K562 (cell line): ENCODE data around the gene ZNF286A. TPM values are rescaled to one million over a fixed set of nuclear protein-coding genes. Genes with fewer than 3 reads are reported as not detected.

Experiments
- ATAC-seq: fragments of 200-7000 bp; cut with Tn5 transposase; 3 replicates; pipeline ENCODE4 v1.9.1; 2020; ENCODE audit warnings: moderate library complexity
- BruUV-seq: library from RNA; stranded (reverse); fragments of 400-500 nt; replicated peaks from 2 replicates; lab custom pipeline; 2021; lab: Mats Ljungman, UMichigan
- CTCF ChIA-PET: fragments of 300-600 bp; formaldehyde crosslinking; extraction: SDS; loops from one replicate; lab custom pipeline; 2021; ENCODE audit warnings: low intra/inter-chr PET ratio; lab: Yijun Ruan, JAX
- POLR2A ChIA-PET: fragments of 300-600, 350-650 bp; sonication (Branson Sonifier 250); formaldehyde crosslinking; extraction: SDS; loops from one replicate; lab custom pipeline; 2021; ENCODE audit warnings: antibody characterized with exemption, inconsistent platforms; lab: Yijun Ruan, JAX
- DNase-seq, 4 experiments: peaks; one replicate each; pipeline versions ENCODE4 v3.0.0 to v3.0.0-alpha.2; 2011 to 2018; ENCODE audit warnings: low spot score in 3 of 4, mixed read lengths in 3 of 4; ENCODE audit errors: extremely low read depth in 1 of 4
- FAIRE-seq: peaks from 2 replicates; lab custom pipeline; 2011; peaks lifted over from hg19 to GRCh38; lab: Jason Lieb, UNC
- H2AFZ ChIP-seq: 2 replicates; pipeline ENCODE4 v1.6.0; 2011; ENCODE audit warnings: low read depth, low read length, control low read depth, inconsistent platforms
- H3K27ac ChIP-seq: fragments of 200-600 bp; 3 replicates; pipeline ENCODE4 v1.8.0; 2011; ENCODE audit warnings: low read depth, mild to moderate bottlenecking, control low read depth, inconsistent platforms, low read length, moderate library complexity, mixed read lengths; ENCODE audit errors: extremely low read depth
- H3K27me3 ChIP-seq, 2 experiments: fragments of 300-600 bp in 1 of 2; 2 replicates in 1 of 2; 3 replicates in 1 of 2; pipeline versions ENCODE4 v1.6.0 to v1.8.0; 2011; ENCODE audit warnings: inconsistent platforms in 2 of 2, low read length in 2 of 2, mild to moderate bottlenecking in 1 of 2, mixed read lengths in 1 of 2, moderate library complexity in 1 of 2; ENCODE audit not compliant: control insufficient read depth in 2 of 2, insufficient read depth in 2 of 2
- H3K36me3 ChIP-seq: fragments of 300-600 bp; 3 replicates; pipeline ENCODE4 v1.8.0; 2011; ENCODE audit warnings: mild to moderate bottlenecking, low read length, inconsistent platforms; ENCODE audit not compliant: control insufficient read depth, insufficient read depth
- H3K4me1 ChIP-seq, 2 experiments: fragments of 200-600 bp in 1 of 2; replicated peaks in 1 of 2; 2 replicates in 1 of 2; 3 replicates in 1 of 2; pipeline versions ENCODE4 v1.5.1 to v1.8.0; 2011; ENCODE audit warnings: inconsistent platforms in 2 of 2, low read length in 2 of 2, mild to moderate bottlenecking in 1 of 2, mixed read lengths in 1 of 2, moderate library complexity in 1 of 2; ENCODE audit not compliant: control insufficient read depth in 2 of 2, insufficient read depth in 2 of 2
- H3K4me2 ChIP-seq: 2 replicates; pipeline ENCODE4 v1.6.1; 2011; ENCODE audit warnings: low read length, control low read depth, inconsistent platforms, mixed read lengths; ENCODE audit not compliant: insufficient read depth
- H3K4me3 ChIP-seq: fragments of 200-600 bp; sonication (generic), shearing (Covaris generic); 2 replicates; pipeline ENCODE4 v1.5.1; 2016; ENCODE audit warnings: control low read depth, inconsistent platforms
- H3K79me2 ChIP-seq: fragments of 200-600 bp; 3 replicates; pipeline ENCODE4 v1.8.0; 2011; ENCODE audit warnings: low read length, inconsistent platforms; ENCODE audit not compliant: control insufficient read depth, insufficient read depth
- H3K9ac ChIP-seq, 2 experiments: 2 replicates each; pipeline versions ENCODE4 v1.6.0 to v1.6.1; 2011; ENCODE audit warnings: low read depth in 2 of 2, low read length in 2 of 2, control low read depth in 1 of 2, inconsistent platforms in 1 of 2, mild to moderate bottlenecking in 1 of 2, mixed read lengths in 1 of 2; ENCODE audit not compliant: insufficient read depth in 1 of 2
- H3K9me1 ChIP-seq: one replicate; pipeline ENCODE4 v1.6.0; 2011; ENCODE audit warnings: inconsistent platforms, mild to moderate bottlenecking, low read length, moderate library complexity; ENCODE audit not compliant: control insufficient read depth, insufficient read depth
- H3K9me3 ChIP-seq: replicated peaks from 2 replicates; pipeline ENCODE4 v1.5.1; 2011; ENCODE audit warnings: low read depth, low read length, inconsistent platforms; ENCODE audit not compliant: control insufficient read depth, insufficient read depth
- H4K20me1 ChIP-seq: replicated peaks from 2 replicates; pipeline ENCODE4 v1.6.1; 2011; ENCODE audit warnings: low read length, inconsistent platforms, mixed read lengths; ENCODE audit not compliant: control insufficient read depth, insufficient read depth
- ARNT ChIP-seq, 2 experiments: fragments of 450-650 bp; IDR thresholded peaks; 2 replicates each; pipeline ENCODE4 v1.6.1; 2016; ENCODE audit warnings: mild to moderate bottlenecking in 1 of 2
- BHLHE40 ChIP-seq: IDR thresholded peaks from 2 replicates; pipeline ENCODE4 v1.6.1; 2011; ENCODE audit warnings: low read length, improper control_type of control experiment
- BMI1 ChIP-seq: fragments of 150-350 bp; IDR thresholded peaks from 2 replicates; pipeline ENCODE4 v1.6.1; 2014; ENCODE audit warnings: low read length
- ILF3 ChIP-seq: fragments of 450-650 bp; IDR thresholded peaks from 2 replicates; pipeline ENCODE4 v1.6.1; 2018; ENCODE audit warnings: antibody characterized with exemption, mild to moderate bottlenecking, moderate library complexity, borderline replicate concordance
- LARP7 ChIP-seq: fragments of 450-650 bp; IDR thresholded peaks from 2 replicates; pipeline ENCODE4 v1.6.1; 2016
- MCM5 ChIP-seq: fragments of 450-650 bp; IDR thresholded peaks from 2 replicates; pipeline ENCODE4 v1.6.1; 2016; ENCODE audit warnings: low read depth
- MITF ChIP-seq: IDR thresholded peaks from 2 replicates; pipeline ENCODE4 v1.6.1; 2014; ENCODE audit warnings: antibody characterized with exemption
- SIX5 ChIP-seq, 2 experiments: IDR thresholded peaks; 2 replicates each; pipeline ENCODE4 v1.6.1; 2011; ENCODE audit warnings: low read length in 2 of 2, borderline replicate concordance in 1 of 2, low read depth in 1 of 2, mild to moderate bottlenecking in 1 of 2, moderate library complexity in 1 of 2; ENCODE audit not compliant: insufficient read depth in 1 of 2
- USF2 ChIP-seq: sonication (generic); formaldehyde crosslinking; IDR thresholded peaks from 2 replicates; pipeline ENCODE4 v1.5.0; 2020; ENCODE audit warnings: missing genetic modification reagents
- ZFPM2 ChIP-seq: fragments of 250-450 bp; sonication (Bioruptor Pico); IDR thresholded peaks from 2 replicates; pipeline ENCODE4 v1.5.1; 2022; ENCODE audit warnings: mild to moderate bottlenecking
- ZNF263 ChIP-seq: sonication (generic); formaldehyde crosslinking; IDR thresholded peaks from 2 replicates; pipeline ENCODE4 v1.8.0; 2022; ENCODE audit warnings: mild to moderate bottlenecking, missing genetic modification reagents, borderline replicate concordance
- ZNF3 ChIP-seq: fragments of 250-450 bp; sonication (Bioruptor Pico); IDR thresholded peaks from 2 replicates; pipeline ENCODE4 v1.5.0; 2021; ENCODE audit warnings: mild to moderate bottlenecking, moderate library complexity
- ZNF77 ChIP-seq: fragments of 250-450 bp; sonication (Bioruptor Pico); IDR thresholded peaks from 2 replicates; pipeline ENCODE4 v1.5.0; 2020
- WGBS: fragments of 100-300 bp; shearing (Covaris generic); methylation state at CpG from one replicate; pipeline ENCODE4 v1.1.6; 2016; ENCODE audit warnings: low coverage, mixed read lengths; ENCODE audit not compliant: insufficient coverage; ENCODE audit errors: missing lambda C conversion rate; 5-methylcytosine and 5-hydroxymethylcytosine counted together
- in situ Hi-C: fragments of 300-500 bp; cut with MboI; formaldehyde crosslinking; loops from 4 replicates; pipeline ENCODE4 v1.15.0; 2018; ENCODE audit warnings: inconsistent platforms, mixed read lengths
- intact Hi-C: fragments of 100-400 bp; cut with micrococcal nuclease; formaldehyde crosslinking; loops from 2 replicates; pipeline ENCODE4 v1.14.2; 2022
- polyA plus RNA-seq, 8 experiments: library from polyadenylated mRNA; depleted of rRNA in 4 of 8; stranded (reverse) in 5 of 8; unstranded in 3 of 8; fragments of >200 nt; fragmentation: Nextera tagmentation in 2 of 8; fragmentation: Illumina TruSeq in 1 of 8; extraction: Ambion mirVana in 2 of 8; extraction: Trizol in 1 of 8; gene quantifications; 2 replicates each; pipeline versions ENCODE4 v1.2.1 to v1.2.3, GENCODE V29; 2011 to 2014; ENCODE audit warnings: inconsistent platforms in 1 of 8, missing spikeins in 1 of 8
- total RNA-seq, 7 experiments: library from RNA; depleted of rRNA in 6 of 7; stranded (reverse); fragments of >200 nt in 6 of 7; fragmentation: Illumina TruSeq in 2 of 7; extraction: Trizol in 2 of 7; gene quantifications; 2 replicates each; pipeline versions ENCODE4 v1.2.1 to v1.2.3, GENCODE V29; 2011 to 2021; ENCODE audit warnings: low replicate concordance in 1 of 7

The ZNF286A gene
- total and polyA plus RNA-seq, 9 of the 15 experiments (the other 6 are each of a cell fraction or from before 2014, with no cell fraction given): 9.0 to 23.1 (median 16.6) TPM

DNA sequence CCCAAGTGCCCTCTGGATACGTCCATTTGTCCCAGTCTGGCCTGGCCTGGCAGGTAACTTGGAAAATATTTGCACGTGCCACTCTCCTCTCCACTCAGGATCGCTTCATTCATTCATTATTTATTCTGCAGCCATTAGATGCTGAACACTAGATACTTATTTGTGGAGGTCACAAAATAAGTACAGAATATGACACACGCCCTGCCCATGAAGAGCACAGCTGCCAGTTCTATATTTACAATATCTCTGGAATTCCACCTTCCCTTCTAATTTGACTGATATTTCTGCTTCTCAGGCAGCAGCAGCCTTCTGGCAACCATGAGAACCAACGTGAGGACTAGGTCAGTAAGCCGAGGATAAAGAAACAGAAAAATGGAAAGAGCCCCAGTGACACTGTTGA lies 36.4 kb upstream of the ZNF286A start:
- intact Hi-C loops: no loop called here
- no TSS peak for BruUV-seq
- in situ Hi-C loops: no loop called here
- Histone ChIP-seq H3K9me1 (no peaks in the 10 kb centered on the region), H2AFZ (no peak overlapping the region), H3K4me2 (no peak overlapping the region), H3K79me2 (no peaks in the 10 kb centered on the region), H3K36me3 (peaks cover 8% of the 10 kb centered on the region; the same call in 1 of the 3 replicates), H3K9me3 (no peaks in the 10 kb centered on the region), H3K4me3 (no peak overlapping the region), H3K4me1 (no peaks in the 10 kb centered on the region), H3K27me3 (no peaks in the 10 kb centered on the region), H4K20me1 (no peaks in the 10 kb centered on the region), H3K27ac (no peak overlapping the region), H3K9ac (no peak overlapping the region)
- FAIRE-seq (no peak), DNase-seq (no peak), ATAC-seq (no peak)
- ChIA-PET POLR2A (interaction anchor here (0.6 kb wide), 1 partner anchor 1563 kb away, joined by 3 read pairs; no protein-coding TSS in a partner anchor), CTCF (no interaction called here)
- no peak for TF ChIP-seq MCM5
- no peak for TF ChIP-seq ZNF3
- TF ChIP-seq BHLHE40: no peak
- no peak for TF ChIP-seq LARP7
- TF ChIP-seq ZFPM2 (CRISPR knock-in tag): no peak
- no peak for TF ChIP-seq SIX5 (IDR thresholded peaks at IDR 0.05; ENCODE audit: borderline replicate concordance in 1 of 2, insufficient read depth in 1 of 2, low read depth in 1 of 2, low read length in 2 of 2)
- no peak for TF ChIP-seq USF2 (CRISPR knock-in tag)
- no peak for TF ChIP-seq BMI1
- no peak for TF ChIP-seq MITF
- no peak for TF ChIP-seq ZNF263
- no peak for TF ChIP-seq ILF3
- TF ChIP-seq ZNF77 (CRISPR knock-in tag): no peak
- TF ChIP-seq ARNT (IDR thresholded peaks at IDR 0.05): no peak
- WGBS: 83% methylated on average over 5 of the region's 6 CpGs
